ENCODE results near the gene LRMDA. TPM values are rescaled to one million over a fixed set of nuclear protein-coding genes. Genes with fewer than 3 reads are reported as not detected.
A peak's percentile ranks its signal among the peaks of the same experiment; 100 is the strongest.

LRMDA gene
- total and polyA plus RNA-seq, 7 donors = 1.0 to 5.7 (median 2.5) TPM

DNA sequence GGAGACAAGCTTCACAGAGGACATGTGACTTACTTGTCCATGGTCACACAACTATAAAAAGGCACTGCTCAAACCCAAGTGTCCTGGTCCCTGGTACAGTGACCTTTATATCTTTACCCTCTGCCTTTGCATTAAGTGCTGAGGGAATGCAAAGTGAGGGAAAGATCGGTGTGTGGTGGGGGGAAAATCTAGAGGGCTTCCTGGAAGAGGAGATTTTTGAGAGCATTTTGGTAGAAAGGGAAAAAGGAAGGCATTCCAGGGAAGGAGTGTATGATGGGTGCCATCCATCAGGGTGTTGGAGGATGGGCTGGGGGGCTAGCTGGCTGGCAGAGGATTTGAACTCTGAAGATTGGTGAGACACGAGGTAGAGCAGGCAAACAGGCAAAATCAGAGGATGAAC is 39.2 kb upstream of the LRMDA start:
- Histone ChIP-seq H3K27me3 (ENCODE audit: insufficient read depth in 3 of 3, low read length in 2 of 3) (peaks cover 0 to 42% (median 4%) of the 10 kb centered on the region in 3 donors), H3K36me3 (ENCODE audit: insufficient read depth in 1 of 2, low read depth in 1 of 2) (no peaks in the 10 kb centered on the region), H3K27ac (no peak overlapping the region), H3K4me3 (no peak overlapping the region), H3K4me1 (no peaks in the 10 kb centered on the region), H3K9me3 (no peaks in the 10 kb centered on the region)
- DNase-seq = no peak
- TF ChIP-seq, protein P1, sequence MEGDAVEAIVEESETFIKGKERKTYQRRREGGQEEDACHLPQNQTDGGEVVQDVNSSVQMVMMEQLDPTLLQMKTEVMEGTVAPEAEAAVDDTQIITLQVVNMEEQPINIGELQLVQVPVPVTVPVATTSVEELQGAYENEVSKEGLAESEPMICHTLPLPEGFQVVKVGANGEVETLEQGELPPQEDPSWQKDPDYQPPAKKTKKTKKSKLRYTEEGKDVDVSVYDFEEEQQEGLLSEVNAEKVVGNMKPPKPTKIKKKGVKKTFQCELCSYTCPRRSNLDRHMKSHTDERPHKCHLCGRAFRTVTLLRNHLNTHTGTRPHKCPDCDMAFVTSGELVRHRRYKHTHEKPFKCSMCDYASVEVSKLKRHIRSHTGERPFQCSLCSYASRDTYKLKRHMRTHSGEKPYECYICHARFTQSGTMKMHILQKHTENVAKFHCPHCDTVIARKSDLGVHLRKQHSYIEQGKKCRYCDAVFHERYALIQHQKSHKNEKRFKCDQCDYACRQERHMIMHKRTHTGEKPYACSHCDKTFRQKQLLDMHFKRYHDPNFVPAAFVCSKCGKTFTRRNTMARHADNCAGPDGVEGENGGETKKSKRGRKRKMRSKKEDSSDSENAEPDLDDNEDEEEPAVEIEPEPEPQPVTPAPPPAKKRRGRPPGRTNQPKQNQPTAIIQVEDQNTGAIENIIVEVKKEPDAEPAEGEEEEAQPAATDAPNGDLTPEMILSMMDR (IDR thresholded peaks at IDR 0.05) = no peak
- intact Hi-C loops (cut with DNase I) = no loop called here
- 82 to 83% (median 83%) methylated on average over 2 of the region's 2 CpGs for WGBS, 3 donors
- no peak for ATAC-seq

DNA sequence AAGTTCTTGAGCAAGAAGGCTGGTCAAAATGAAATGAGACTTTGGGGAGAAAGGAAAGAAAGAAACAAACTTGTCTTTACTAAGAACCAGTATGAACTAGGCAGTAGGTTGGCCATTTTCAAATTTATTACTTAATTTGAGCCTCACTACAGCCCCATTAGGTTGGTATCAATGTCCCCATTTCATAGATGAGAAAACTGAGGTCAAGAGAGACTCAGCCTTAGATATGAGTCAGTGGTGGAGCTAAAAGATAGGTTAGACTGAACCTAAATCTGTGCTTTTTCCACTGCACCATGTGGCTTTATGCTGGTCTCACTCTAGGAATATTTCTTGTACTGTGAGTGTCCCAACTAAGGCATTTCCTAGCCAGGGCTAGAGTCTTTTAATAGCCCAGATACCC is 38.7 kb upstream of the LRMDA start:
- Histone ChIP-seq H3K4me3 (no peak overlapping the region), H3K4me1 (no peaks in the 10 kb centered on the region), H3K9me3 (no peaks in the 10 kb centered on the region), H3K27ac (no peak overlapping the region), H3K27me3 (ENCODE audit: insufficient read depth in 3 of 3, low read length in 2 of 3) (peaks cover 0 to 46% (median 4%) of the 10 kb centered on the region in 3 donors), H3K36me3 (ENCODE audit: insufficient read depth in 1 of 2, low read depth in 1 of 2) (no peaks in the 10 kb centered on the region)
- TF ChIP-seq, protein P1 (IDR thresholded peaks at IDR 0.05) = no peak
- ATAC-seq (no peak), DNase-seq (no peak)
- intact Hi-C loops (cut with DNase I) = no loop called here

DNA sequence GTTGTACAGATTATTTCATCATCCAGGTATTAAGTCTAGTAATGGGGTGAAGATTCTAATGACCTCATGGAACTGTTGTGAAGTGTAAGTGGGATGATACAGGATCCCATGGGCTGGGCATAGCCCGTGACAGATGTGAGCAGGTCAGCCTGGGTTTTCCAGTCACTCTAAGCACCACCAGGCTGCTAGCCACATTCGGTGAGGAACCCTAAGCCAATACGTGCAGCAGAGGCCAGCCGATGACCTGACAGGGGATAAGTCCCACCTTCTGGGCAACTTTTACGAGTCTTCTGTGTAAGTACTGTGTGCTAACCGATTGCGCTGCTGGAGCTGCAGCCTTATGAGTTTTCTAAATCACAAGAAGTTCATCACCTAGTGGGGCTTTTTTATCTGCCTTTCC is 37.2 kb upstream of the LRMDA start:
- Histone ChIP-seq H3K4me3 (no peak overlapping the region), H3K4me1 (no peaks in the 10 kb centered on the region), H3K27me3 (ENCODE audit: insufficient read depth in 3 of 3, low read length in 2 of 3) (peaks cover 0 to 59% (median 4%) of the 10 kb centered on the region in 3 donors), H3K27ac (no peak overlapping the region), H3K36me3 (ENCODE audit: insufficient read depth in 1 of 2, low read depth in 1 of 2) (no peaks in the 10 kb centered on the region), H3K9me3 (no peaks in the 10 kb centered on the region)
- intact Hi-C loops (cut with DNase I) = no loop called here
- DNase-seq = no peak
- WGBS, 3 donors = 81 to 94% (median 83%) methylated on average over 7 of the region's 7 CpGs
- TF ChIP-seq, protein P1 (IDR thresholded peaks at IDR 0.05) = no peak
- ATAC-seq = no peak

DNA sequence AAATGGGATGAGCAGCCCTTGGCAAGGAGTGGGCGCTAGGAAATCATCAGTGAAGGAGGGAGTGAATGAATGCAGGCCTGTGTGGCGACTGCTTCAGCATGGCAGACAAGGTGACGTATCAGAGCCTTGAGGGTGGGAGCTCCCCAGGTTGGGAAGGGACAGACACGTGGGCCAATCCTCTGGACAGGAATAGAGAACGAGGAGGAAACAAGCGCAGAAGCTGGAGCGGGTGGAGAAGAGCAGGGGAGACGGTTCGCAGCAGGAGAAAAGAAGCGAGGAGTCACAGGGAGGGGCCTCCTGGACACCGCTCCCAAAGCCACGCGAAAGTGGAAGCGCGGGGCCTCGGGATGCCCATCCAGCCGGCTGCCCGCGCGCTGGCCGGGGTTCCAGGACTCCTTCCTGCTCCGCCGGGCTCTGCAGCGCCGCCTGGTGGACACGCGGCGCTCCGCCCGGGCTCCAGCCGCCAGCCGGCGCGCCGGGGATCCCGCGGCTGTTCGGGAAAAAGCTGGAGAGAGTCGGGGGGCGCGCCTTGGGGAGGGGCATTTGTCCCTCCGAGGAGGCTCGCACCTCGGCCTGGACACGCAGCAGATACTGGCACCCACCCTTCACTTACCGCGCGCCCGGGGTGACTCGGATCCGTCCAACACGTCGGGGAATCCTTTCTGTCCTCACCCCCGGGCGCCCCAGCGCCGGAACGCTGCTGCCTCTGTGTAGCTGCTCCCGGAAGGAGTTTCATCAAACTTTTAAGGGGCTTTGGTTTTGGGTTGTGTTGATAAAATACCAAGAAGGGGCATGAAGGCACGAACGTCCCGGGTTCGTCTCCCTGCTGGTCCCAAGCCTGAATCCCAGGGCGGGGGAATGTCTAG is 36.1 kb upstream of the LRMDA start:
- Histone ChIP-seq H3K36me3 (ENCODE audit: insufficient read depth in 1 of 2, low read depth in 1 of 2) (no peaks in the 10 kb centered on the region), H3K4me1 (no peaks in the 10 kb centered on the region), H3K27me3 (ENCODE audit: insufficient read depth in 3 of 3, low read length in 2 of 3) (peaks cover 0 to 65% (median 4%) of the 10 kb centered on the region in 3 donors), H3K27ac (no peak overlapping the region), H3K4me3 (peak overlapping the region; percentile 51), H3K9me3 (no peaks in the 10 kb centered on the region)
- peak; percentile 32 to 55 (median 42) for ATAC-seq
- TF ChIP-seq, protein P1 (IDR thresholded peaks at IDR 0.05) = peak; percentile 84
- 15 to 20% (median 17%) methylated on average over 39 to 64 of the region's 64 CpGs for WGBS, 3 donors
- peak; percentile 70 to 79 for DNase-seq
- intact Hi-C loops (cut with DNase I) = loop anchor here (5.0 kb wide), 4 partner anchors 512 to 1152 kb away; no protein-coding TSS in a partner anchor
